HG02852 (cell line): ENCODE measurements around the gene THRB.
A peak's percentile ranks its signal among the peaks of the same experiment; 100 is the strongest.

Source experiments
- ATAC-seq: cut with Tn5 transposase; IDR thresholded peaks from one replicate; pipeline ENCODE4 v1.9.1; 2021; ENCODE audit warnings: mild to moderate bottlenecking, moderate library complexity; ENCODE audit not compliant: unreplicated experiment

THRB gene

GRCh38 chr3:24494618-24495325 is at the start of gene THRB:
THRB (minus strand) TSS chr3:24494850.
- ATAC-seq, result no peak

DNA sequence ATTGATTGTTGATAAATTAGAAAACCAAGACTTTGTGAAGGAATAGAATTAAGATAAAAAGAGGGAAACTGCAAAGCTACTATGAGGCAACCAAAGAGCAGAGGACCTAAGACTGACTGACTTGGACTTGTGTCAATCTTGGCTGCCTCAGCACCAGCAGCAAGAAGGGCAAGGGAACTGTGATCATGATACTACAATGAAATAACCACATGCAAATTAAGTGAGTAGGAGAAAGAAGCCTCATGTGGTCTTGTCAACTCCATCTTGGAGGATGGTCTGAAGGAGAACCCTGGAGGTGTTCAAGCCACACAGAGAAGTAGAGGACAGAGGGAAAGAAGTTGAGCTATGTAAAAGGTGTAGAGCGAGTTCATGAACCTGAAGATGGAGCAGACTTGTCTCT is 47.3 kb upstream of the THRB start:
- no peak for ATAC-seq

DNA sequence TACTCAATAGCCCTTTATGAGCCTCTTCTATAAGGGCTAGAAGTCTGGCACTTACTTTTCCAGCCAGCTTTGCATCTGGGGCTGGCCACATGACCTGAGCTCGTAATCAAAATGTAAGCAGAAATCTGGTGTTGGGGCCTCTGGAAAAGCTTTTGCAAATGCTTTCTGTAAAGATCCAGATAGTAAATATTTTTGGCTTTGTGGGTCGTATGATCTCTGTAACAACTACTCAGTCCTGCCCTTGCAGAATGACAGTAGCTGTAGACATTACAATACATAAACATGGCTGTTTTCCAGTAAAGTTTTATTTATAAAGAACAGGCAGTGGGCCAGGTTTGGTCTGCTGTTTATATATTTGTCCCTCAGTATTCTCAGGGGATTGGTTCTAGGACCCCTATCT is 46.2 kb upstream of the THRB start:
- no peak for ATAC-seq

DNA sequence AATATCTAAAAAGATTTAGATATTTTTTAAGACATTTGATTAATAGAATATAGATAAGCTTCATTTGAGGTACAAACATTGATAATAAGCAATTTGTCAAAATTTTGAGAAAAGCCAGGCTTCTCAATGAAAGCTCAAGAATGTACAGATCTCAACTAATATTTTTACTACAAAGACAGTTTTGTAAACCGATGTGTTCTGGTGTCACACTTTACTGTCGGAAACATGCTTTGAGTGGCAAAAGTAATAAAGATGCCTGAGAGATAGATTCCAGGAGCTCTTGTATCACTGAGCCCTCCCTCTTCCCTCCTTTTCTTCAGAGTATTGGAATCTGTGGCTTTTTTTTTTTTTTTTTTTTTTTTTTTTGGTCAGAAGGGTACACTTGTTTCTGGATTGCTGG is 45.0 kb upstream of the THRB start:
- no peak for ATAC-seq

- no peak for ATAC-seq
Observed at GRCh38 chr3:24538891-24539290, 44.2 kb upstream of the THRB start.

DNA sequence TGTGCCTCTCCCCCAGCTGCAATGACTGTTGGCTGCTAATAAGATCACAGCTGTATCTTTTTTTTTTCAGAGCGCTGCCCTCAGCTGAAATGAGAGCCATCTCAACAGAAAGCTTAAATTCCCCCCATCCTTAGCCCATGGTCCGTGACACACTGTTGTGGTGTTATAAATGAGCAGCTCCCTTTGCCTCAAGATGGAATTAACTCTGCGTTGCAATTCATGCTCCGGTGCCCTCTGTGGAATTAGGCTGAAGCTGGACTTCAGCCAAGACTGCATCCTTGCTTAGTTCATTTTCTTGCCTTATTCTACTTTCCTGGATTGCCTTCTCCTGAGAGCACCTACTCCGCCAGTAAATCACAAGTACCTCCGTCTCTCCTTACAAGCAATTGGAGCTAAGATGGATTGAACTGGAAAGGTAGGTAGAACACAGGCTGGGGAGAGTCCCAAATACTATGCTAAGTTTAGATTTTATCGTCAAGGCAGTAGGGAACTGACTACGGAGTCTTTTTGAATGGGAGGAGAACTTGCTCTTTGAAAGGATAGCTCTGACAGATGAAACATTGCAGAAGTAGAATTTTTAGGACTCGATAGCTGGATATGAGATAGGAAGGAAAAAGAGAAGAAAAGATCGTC is 39.0 kb upstream of the THRB start:
- ATAC-seq, result no peak

GRCh38 chr3:24530471-24530870 is 35.8 kb upstream of the THRB start:
- peak; percentile 65 for ATAC-seq

DNA sequence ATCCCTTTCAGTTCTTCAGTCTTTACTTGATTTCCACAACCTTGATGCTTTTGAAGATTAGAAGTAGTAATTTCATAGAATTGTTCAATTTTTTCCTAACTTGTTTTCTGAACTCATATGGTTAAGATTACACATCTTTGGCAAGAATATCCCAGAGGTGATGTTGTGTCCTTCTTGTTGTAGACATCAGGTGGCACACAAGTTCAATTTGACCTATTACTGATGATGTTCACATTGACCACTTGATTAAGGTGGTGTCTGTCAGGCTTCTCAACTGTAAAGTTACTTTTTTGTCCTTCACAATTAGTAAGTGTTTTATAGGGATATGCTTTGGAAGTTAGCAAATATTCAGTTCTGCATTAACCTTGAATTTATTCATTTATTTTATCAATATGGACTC is 34.6 kb upstream of the THRB start:
- ATAC-seq, result no peak

DNA sequence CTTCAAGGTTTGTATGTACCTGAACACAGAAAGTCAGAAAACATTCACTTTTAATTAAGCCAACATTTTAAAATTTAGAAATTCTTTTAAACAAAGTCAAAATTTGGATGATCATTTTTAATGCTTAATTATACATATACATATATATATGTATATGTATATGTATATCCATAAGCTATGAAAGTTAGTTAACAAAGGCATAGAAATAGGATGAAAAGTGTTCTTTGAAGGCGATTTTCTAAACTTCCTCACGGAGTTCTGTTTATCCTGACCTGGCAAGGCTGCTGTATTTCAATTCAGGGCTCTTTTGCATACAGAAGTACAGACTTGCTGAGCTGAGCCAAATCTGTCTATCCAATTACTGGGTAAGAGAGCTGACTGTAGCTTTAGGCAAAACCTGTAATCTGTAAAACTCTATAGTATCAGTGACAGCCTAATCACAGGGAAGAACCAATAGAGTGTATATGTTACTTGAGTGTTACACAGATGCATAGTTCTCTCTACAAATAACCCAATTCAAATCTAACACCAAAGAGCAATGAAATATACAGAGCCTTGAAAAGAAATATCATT is 32.1 kb upstream of the THRB start:
- no peak for ATAC-seq

- no peak for ATAC-seq
Observed at GRCh38 chr3:24525557-24525956, 30.9 kb upstream of the THRB start.

DNA sequence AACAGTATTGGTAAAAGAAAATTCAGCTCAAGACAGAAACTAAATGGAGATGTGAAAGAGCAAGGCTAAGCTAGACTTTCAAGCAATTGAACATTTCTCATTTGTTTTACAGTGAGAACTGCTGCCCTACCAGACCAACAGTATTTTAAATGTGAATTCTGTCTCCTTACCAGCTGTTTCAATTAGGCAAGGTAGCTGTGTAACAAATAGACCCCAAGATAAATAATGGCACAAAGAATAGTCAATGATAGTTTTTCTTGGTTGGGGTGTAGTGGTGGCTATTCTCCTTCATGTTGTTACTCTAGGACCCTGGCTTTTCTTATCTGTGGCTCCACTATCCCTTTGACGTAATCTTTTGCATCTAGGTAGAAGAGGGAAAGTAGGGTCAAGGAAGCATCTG is 30.4 kb upstream of the THRB start:
- no peak for ATAC-seq

DNA sequence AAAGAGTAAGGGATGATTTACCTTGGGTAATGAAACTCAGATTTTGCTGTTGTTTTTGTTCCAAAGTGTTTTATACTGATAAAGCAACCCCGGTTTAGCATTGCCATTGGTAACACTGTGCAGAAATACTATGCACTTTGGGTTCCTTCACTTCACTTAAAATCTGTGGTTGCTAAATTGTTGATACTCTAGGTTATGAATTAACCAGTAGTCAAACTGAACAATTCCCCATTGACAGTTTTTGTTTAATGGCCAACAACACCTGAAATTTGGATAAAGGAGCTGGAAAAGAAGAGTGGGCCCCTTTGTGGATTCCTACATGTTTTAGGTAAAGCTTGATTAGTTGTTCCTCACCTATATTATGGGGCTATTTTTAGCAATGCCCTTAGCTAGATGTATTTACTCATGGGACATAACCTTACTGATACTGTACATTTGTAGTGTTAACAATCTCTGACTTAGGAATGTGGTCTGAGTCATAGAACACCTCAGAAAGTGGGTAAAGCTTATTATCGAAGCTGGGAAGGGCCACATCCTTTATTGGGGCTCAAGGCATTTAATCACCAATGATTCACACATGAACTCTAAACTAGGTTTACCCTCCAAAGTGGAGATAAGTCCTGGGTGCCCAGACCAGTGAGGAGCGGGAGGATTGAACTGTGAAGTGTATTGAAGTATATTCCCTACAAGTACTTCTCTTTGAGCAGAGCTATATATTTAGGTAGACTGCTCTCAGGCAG is 29.5 kb upstream of the THRB start:
- ATAC-seq, result no peak

DNA sequence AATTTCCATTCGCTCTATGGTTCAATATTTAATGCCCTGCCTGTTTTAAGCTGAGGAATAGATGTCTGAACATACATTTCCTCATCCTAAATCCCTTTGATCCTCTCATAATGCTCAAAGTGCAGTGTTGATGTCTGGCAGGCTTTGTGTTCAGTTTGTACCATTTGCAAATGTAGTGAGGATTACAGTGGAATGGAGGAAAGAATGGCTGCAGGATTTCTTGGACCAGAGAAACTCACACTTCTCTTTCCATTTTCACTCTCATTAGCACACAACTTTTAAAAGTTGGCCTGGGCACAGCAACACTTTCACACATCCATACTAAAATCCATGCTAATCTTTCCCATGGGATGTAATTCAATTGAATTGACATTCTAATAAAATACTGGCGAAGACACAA is 28.6 kb upstream of the THRB start:
- ATAC-seq, result no peak

GRCh38 chr3:24522146-24522579 is 27.5 kb upstream of the THRB start:
- no peak for ATAC-seq

- ATAC-seq, result no peak
Observed at GRCh38 chr3:24521420-24522145, 26.9 kb upstream of the THRB start.

DNA sequence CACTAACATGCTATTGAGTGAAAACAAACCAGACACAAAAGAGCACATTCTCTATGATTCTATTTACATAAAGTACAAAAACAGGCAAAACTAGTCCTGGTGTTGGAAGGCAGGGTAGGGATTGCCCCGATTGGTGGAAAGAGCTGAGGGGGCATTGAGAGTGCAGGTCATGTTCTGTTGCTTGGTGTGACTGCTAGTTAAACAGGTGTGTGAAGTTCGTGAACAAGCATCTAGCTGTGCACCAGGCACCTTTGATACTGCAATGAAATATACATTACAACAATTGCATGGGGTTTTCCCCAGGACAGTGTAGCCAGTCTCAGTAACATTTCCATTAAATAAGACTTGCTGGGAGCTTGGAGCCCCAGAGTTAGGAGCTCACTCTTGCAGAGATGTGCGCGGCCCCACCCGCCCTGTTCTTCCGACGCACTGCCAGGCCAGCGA is 26.3 kb upstream of the THRB start:
- no peak for ATAC-seq

GRCh38 chr3:24520101-24520495 is 25.4 kb upstream of the THRB start:
- no peak for ATAC-seq

DNA sequence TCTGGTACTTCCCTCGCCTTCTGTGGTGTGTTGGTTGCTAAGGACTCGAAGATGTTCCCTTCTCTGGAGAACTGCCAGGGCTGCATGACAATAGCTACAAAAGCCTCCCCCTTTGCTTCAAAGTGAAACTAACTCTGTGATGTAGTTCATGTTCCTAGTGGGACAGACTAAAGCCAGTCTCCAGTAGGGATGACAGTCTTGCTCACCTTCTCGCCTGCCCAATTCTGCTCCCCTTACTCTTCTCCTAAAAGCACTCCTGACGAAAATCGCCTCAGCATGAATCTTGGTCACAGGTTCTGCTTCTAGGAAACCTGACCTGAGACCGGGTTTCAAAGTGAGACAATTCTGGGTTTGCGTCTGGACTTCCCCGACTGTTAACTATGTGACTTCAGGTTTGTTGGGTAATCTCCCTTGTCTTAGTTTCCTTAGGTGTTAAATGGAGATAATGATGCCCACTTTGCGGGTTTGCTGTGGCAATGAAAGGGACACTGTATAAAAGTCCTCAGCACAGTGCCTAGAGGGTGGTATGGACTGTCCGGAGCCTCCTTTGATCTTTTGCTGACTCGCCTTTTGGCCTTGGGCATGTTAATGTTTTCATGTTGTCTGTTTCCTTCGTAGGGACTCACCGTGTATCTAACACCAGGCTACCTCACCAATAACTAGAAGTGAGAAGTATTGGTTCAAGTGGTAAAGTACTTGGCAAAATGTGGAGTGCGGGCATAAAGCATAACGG is 24.9 kb upstream of the THRB start:
- ATAC-seq, result peak; percentile 65

GRCh38 chr3:24518990-24519367 is 24.3 kb upstream of the THRB start:
- no peak for ATAC-seq

DNA sequence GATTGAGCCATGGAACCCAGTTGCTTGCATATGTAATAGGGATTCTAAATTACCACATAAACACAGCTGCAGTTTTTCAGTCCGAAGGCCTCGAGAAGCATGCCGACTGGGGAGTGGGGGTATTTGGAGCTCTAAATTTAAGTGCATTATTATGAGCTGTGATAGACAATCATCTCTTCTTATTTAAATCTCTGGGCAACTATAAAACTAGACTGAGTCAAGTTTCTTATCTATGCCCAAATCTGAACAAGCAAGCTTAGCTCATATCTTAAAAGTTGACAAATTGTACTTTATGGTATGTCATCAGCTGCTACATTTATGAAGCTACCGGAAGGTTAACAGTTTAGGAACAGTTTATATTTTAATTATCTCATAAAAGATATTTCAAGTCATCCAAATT is 19.5 kb upstream of the THRB start:
- no peak for ATAC-seq
